Left lobe of liver (tissue), 2 donors: ENCODE data around the gene TEAD1. TPM values are rescaled to one million over a fixed set of nuclear protein-coding genes. Genes with fewer than 3 reads are reported as not detected.

Experiments
- ATAC-seq: fragments of 200-7000 bp; cut with Tn5 transposase; one replicate; pipeline ENCODE4 v1.9.1; 2020; ENCODE audit warnings: mild to moderate bottlenecking, moderate library complexity
- DNase-seq: peaks from one replicate; pipeline ENCODE4 v3.0.0-alpha.2; 2020; ENCODE audit warnings: low spot score
- total RNA-seq: library from RNA; stranded (reverse); gene quantifications from one replicate; pipeline ENCODE4 v1.2.1, GENCODE V29; 2021
- donor health status: DM: no; HTN: no; CAD: no; lungs with moderate emphysema.
- donor health status: DM: no; HTN: yes; CAD: no.

The TEAD1 gene
- total RNA-seq, 1 donor from 2014 or later = 29.6 TPM

- DNase-seq (no peak), ATAC-seq (peak; percentile 65)
These were observed 248.8 kb downstream of the TEAD1 start for GRCh38 chr11:12922980-12923507.

- DNase-seq (no peak), ATAC-seq (no peak)
These were observed 250.4 kb downstream of the TEAD1 start for GRCh38 chr11:12924650-12925049.

DNA sequence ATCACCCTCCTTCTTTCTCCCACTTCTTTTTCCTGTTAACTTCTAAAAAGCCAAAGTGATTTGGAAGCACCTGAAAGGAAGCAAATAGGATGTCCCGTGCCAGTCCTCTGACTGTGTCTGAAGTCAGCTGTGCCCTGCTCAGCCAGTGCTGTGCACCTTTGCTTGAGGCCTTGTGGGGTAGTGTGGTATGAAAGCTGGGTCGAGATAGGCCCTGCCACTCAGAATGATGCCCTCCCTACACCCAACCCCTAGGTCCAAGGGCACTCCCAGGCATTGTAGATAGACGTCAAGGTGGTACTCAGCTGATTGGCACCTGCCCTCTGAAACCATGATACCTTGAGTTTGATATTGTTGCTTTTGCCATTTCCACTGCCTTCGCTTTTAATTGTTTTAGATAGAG, 251.3 kb downstream of the TEAD1 start:
- DNase-seq (no peak), ATAC-seq (no peak)

DNA sequence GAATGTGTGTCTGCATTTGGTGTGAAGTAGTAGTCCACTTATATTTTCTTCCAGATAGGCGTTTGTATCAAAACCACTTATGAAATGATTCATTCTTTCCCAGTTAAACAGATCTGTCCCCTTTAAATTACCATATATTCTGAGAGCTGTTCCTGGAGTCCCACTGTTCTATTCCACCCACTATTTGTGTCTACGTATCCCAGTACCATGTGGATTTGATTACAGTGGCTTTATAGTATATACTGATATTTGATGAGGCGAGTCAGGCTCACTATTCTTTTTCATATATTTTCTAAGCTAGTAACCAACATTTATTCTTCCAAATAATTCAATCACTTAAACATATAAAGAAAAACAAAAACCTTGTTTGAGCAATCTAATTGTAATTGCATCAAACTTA, 253.0 kb downstream of the TEAD1 start:
- no peak for ATAC-seq
- DNase-seq = no peak

- DNase-seq = no peak
- no peak for ATAC-seq
These were observed 253.7 kb downstream of the TEAD1 start for GRCh38 chr11:12927886-12928285.

DNA sequence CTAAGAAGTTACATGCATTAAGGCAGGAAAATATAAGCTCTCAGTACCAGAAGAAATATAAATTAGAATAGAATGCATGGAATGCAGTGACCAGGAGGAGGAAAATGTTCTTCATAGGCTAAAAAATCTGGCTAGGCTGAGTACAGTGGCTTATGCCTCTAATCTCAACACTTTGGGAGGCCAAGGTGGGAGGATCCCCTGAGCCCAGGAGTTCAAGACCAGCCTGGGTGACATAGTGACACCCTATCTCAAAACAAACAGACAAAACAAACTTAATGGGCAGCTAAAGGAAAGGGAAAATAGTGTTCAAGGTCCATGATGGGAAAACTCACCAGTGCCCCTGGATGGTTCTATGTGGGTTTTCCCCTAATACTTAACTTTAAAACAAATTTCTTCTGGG, 256.6 kb downstream of the TEAD1 start:
- ATAC-seq (no peak), DNase-seq (no peak)

- no peak for DNase-seq
- no peak for ATAC-seq
These were observed 258.3 kb downstream of the TEAD1 start for GRCh38 chr11:12932485-12932884.

DNA sequence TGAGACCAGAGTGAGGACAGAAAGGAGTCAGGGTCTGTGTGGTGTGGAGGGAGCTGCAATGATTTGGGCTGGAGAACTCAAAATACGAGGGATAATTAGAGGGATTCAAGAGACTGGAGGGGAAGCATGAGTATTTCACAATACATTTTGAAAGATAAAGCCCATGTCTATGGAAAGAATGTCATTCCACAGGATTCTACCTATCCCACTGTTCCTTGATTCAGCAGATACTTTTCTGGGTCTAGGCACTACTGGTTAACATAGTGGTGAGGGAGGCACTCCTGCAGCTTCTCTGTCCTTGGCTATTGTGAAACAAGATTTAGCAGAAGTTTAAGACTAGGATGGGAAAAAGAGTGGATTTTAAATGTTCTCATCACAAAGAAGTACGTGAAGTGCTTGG, 262.0 kb downstream of the TEAD1 start:
- ATAC-seq = no peak
- DNase-seq = no peak

- no peak for ATAC-seq
- DNase-seq = no peak
These were observed 264.5 kb downstream of the TEAD1 start for GRCh38 chr11:12938590-12939247.

DNA sequence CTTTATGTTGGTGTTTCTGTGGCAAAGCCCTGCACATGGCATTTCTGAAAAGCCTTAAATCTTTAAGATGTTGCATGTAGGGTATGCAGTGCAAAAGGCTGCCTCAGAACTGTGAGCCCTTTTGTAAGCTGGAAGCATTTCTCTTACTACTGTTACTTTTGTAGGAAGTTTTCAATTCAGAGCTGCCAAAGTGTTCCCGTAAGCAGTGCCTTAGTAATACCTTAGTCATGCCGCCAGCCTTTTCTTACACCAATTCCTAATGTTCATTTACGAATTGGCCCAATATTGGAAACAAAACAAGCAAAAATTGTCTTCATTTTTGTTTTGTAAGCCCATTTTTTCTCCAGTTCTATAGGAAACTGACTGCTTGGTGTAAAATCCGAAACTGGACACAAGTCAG, 267.4 kb downstream of the TEAD1 start:
- ATAC-seq (no peak), DNase-seq (no peak)

DNA sequence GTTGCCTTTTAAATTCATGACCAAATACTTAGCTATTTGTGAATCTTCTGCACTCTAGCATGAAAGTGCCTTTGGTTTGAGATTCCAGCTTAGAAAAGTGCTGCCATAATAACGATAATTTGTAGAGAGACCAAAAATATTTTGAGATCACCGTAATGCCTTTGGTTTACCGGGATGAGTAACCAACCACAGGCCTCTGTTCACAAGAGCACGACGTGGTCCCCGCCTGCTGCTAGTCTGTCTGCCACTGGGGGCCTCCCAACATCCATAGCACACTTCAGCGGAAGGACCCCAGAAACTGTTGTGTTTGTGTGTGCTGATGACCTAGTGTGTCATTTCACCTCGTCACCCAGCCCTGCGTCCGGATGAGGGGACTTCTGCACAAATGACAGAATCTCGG, 267.9 kb downstream of the TEAD1 start:
- DNase-seq (no peak), ATAC-seq (no peak)

DNA sequence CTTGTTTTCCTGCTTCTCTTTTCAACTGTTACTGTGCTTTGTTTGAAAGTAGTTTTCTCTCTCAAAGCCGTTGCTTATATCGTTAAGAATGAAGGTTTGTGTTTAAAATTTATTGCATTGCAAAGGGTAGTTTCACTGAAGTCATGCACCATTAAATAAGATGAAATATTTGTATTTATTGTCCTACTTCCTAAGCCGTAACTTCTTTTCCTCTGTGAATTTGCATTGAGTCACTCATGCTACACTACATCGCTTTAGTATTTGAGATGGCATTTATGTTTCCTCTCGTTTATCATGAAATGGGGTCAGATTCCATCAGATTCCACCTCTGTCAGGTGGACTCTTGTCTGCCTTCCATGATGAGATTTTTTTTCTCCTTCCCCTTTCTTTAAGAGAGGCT, 269.1 kb downstream of the TEAD1 start:
- DNase-seq (no peak), ATAC-seq (no peak)

GRCh38 chr11:12944889-12945288, 270.7 kb downstream of the TEAD1 start:
- no peak for DNase-seq
- no peak for ATAC-seq

DNA sequence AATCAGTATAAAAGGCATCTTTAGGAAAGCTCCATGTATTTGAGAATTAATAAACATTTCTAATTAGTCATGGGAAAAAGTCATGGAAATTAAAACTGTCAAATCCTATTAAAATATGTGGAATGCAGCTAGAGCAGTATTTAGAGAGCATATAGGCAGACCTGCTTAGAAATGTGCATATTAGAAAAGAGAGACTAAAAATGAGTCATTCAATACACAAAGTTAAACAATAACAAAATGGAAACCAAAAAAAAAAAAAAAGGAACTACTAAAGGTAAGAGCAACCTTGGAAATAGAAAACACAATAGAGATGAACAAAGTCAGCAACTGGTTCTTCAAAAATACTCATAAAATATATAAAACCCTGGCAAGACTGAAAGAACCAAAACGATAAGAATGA, 275.2 kb downstream of the TEAD1 start:
- ATAC-seq (no peak), DNase-seq (no peak)

- DNase-seq (no peak), ATAC-seq (no peak)
These were observed 276.4 kb downstream of the TEAD1 start for GRCh38 chr11:12950670-12951069.

GRCh38 chr11:12951376-12951775, 277.2 kb downstream of the TEAD1 start:
- no peak for DNase-seq
- no peak for ATAC-seq

- DNase-seq (no peak), ATAC-seq (no peak)
These were observed 277.9 kb downstream of the TEAD1 start for GRCh38 chr11:12952094-12952493.

DNA sequence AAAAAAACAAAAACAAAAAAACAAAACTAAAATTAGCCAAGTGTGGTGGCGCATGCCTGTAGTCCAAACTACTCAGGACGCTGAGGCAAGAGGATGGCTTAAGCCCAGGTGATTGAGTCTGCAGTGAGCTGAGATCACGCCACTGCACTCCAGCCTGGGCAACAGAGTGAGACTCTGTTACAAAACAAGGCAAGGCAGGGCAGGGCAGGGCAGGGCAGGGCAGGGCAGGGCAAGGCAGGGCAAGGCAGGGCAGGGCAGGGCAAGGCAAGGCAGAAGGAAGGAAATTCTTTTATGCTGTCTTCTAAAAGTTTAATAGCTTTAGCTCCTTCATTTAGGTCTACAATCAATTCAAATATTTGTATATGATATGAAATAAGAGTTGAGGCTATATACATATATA, 284.8 kb downstream of the TEAD1 start:
- DNase-seq (no peak), ATAC-seq (no peak)

GRCh38 chr11:12961615-12962014, 287.4 kb downstream of the TEAD1 start:
- DNase-seq (no peak), ATAC-seq (no peak)

- ATAC-seq (no peak), DNase-seq (no peak)
These were observed 288.1 kb downstream of the TEAD1 start for GRCh38 chr11:12962306-12962705.

DNA sequence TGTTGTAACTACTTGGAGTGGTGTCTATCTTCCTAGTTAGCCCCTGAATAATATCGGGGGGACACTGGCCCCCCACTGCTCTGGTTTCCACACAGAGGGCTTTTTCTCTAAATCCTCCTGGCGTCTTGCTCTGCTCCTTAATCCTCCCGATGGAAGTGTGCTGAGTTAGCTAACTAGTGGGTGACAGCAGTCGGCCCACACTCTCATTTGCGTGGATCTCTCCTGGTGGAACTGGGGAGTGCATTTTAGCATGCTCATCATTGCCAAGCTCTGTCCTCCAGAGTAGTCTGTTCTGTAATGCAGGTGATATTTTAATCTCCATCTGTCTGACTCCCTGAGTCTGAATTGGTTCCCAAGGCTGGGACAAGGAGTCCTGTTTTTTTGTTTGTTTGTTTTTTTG, 288.8 kb downstream of the TEAD1 start:
- no peak for ATAC-seq
- no peak for DNase-seq

DNA sequence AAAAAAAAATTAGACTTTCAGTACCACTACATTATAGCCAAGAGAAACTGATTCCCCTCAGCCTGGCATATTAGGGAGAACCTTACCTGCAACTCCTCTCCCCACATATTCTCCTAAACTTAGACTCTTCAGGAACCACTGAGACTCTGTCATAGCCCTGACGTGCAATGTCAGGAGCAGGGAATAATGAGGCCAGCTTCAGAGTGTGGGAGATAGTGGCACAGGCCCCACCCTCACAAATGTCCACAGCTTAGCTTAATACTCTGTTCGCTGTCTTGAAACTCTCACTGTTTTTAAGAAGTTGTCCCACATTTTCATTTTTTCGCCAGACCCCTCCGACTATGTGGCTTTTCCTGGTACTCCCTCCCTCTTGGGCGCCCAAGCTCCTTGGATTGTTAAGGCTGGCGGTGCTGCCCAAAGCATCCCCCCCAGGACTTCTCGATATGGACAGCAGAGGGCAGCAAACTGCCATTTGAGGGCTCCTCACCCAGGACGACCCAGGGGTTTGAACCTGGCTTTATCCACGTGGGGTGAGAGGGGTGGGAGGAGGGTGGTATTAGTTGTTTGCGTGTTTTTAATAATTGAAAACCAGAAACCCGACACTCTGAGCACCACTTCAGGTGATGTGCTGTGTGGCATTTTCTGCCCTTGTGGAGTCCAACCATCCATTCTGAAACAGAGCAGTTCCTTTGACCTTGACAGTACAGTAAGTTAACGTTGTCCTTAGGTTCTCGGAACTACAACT, 289.7 kb downstream of the TEAD1 start:
- ATAC-seq = peak; percentile 97
- peak; percentile 63 for DNase-seq

DNA sequence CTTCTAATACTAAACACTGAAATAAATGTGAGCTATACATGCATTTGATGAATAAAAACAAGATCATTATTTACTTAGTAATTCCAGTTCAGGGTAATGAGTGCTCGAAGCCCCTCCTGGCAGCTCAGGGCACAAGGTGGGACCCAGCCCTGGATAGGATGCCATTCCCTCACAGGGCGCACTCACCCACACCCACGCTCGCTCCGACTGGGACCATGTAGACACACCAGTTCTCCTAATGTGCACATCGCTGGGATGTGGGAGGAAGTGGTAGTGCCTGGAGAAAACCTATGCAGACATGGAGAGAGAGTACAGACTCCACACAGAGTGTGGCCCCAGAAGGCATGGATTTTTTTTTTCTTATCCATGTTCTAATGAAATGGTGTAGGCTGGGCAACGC, 290.4 kb downstream of the TEAD1 start:
- ATAC-seq (no peak), DNase-seq (no peak)
